HG02870 (cell line): ENCODE results near the gene TXNDC11.

Experiments
- ATAC-seq: cut with Tn5 transposase; IDR thresholded peaks from one replicate; pipeline ENCODE4 v1.9.1; 2021; ENCODE audit warnings: mild to moderate bottlenecking, moderate library complexity; ENCODE audit not compliant: unreplicated experiment

The TXNDC11 gene

GRCh38 chr16:11633113-11633512 is 109.5 kb downstream of the TXNDC11 start:
- no peak for ATAC-seq

DNA sequence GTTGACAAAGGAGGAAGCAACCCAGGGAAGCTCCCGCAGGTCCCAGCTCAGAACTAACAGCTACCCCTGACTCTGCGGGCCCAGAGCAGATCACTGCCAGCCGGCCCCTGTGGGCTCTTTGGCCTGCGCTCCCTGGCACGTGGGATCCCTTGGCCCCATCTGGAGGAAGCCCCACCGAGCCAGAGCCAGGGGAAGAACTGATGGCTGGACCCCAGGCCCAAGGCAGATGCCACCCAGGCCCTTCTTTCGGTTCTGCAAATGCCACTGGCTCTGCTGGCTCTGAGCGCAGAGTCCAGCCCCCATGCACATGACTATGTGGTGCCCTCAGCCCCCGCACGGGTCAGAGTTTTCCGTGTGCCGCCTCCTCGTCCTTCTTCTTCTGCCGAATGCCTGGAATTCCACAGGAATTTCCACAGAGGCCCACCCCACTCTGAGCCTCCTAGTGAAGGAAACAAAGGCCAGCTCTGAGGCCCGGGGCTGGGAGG is 110.2 kb downstream of the TXNDC11 start:
- ATAC-seq, result no peak

GRCh38 chr16:11631214-11631613 is 111.4 kb downstream of the TXNDC11 start:
- ATAC-seq, result no peak

- no peak for ATAC-seq
These were observed 111.9 kb downstream of the TXNDC11 start for GRCh38 chr16:11630768-11631056.

GRCh38 chr16:11630046-11630767 is 112.5 kb downstream of the TXNDC11 start:
- no peak for ATAC-seq
